A673 (cell line): Measurements from ENCODE around the gene TXLNA. TPM values are rescaled to one million over a fixed set of nuclear protein-coding genes. Genes with fewer than 3 reads are reported as not detected.
A peak's percentile ranks its signal among the peaks of the same experiment; 100 is the strongest.

Experiments used
- BruUV-seq: library from RNA; stranded (reverse); fragments of 400-500 nt; replicated peaks from 2 replicates; lab custom pipeline; 2021; lab: Mats Ljungman, UMichigan
- CTCF ChIA-PET: fragments of 300-600 bp; sonication (Branson Sonifier 250); formaldehyde crosslinking; loops from one replicate; lab custom pipeline; 2022; ENCODE audit warnings: antibody characterized with exemption; lab: Charles Lee
- POLR2A ChIA-PET: fragments of 300-600 bp; sonication (Branson Sonifier 250); formaldehyde crosslinking; loops from one replicate; lab custom pipeline; 2022; ENCODE audit warnings: antibody characterized with exemption; ENCODE audit not compliant: low non-redundant PET; lab: Charles Lee
- DNase-seq: peaks from one replicate; pipeline ENCODE4 v3.0.0-alpha.2; 2015; ENCODE audit warnings: low spot score
- H3K27ac ChIP-seq: fragments of 200-600 bp; sonication (generic); 2 replicates; pipeline ENCODE4 v1.5.1; 2016; ENCODE audit warnings: mixed run types, low read depth, mild to moderate bottlenecking, mixed read lengths, antibody characterized with exemption, low read length; ENCODE audit not compliant: poor library complexity, severe bottlenecking
- H3K27me3 ChIP-seq: fragments of 200-600 bp; sonication (generic); replicated peaks from 2 replicates; pipeline ENCODE4 v1.6.1; 2017; ENCODE audit warnings: mixed run types, low read depth, mild to moderate bottlenecking, mixed read lengths, antibody characterized with exemption, low read length; ENCODE audit not compliant: insufficient read depth, poor library complexity
- H3K36me3 ChIP-seq: fragments of 200-600 bp; sonication (generic); 2 replicates; pipeline ENCODE4 v1.6.1; 2016; ENCODE audit warnings: mixed run types, mild to moderate bottlenecking, mixed read lengths, antibody characterized with exemption, low read length; ENCODE audit not compliant: insufficient read depth, poor library complexity, severe bottlenecking
- H3K4me1 ChIP-seq: fragments of 200-600 bp; sonication (generic); 2 replicates; pipeline ENCODE4 v1.6.1; 2017; ENCODE audit warnings: mixed run types, mild to moderate bottlenecking, mixed read lengths, antibody characterized with exemption, low read length; ENCODE audit not compliant: insufficient read depth, poor library complexity, severe bottlenecking
- H3K4me3 ChIP-seq: fragments of 200-600 bp; sonication (generic); 2 replicates; pipeline ENCODE4 v1.5.1; 2016; ENCODE audit warnings: low read depth, mixed run types, mild to moderate bottlenecking, mixed read lengths, low read length; ENCODE audit not compliant: poor library complexity, severe bottlenecking
- H3K9me3 ChIP-seq: fragments of 200-600 bp; sonication (generic); 2 replicates; pipeline ENCODE4 v1.6.1; 2016; ENCODE audit warnings: mixed run types, low read depth, mild to moderate bottlenecking, mixed read lengths, antibody characterized with exemption, low read length; ENCODE audit not compliant: poor library complexity, severe bottlenecking
- EZH2 ChIP-seq: fragments of 200-600 bp; sonication (generic); IDR thresholded peaks from 2 replicates; pipeline ENCODE4 v1.6.1; 2017; ENCODE audit warnings: borderline replicate concordance, low read depth, mild to moderate bottlenecking, mixed read lengths, antibody characterized with exemption, low read length; ENCODE audit not compliant: poor library complexity, severe bottlenecking
- intact Hi-C: fragments of 100-400 bp; cut with micrococcal nuclease; formaldehyde crosslinking; loops from one replicate; pipeline ENCODE4 v1.10.0; 2022; ENCODE audit not compliant: unreplicated experiment
- total RNA-seq: library from RNA; stranded (reverse); gene quantifications from 2 replicates; pipeline ENCODE4 v1.2.3, GENCODE V29; 2021
- TF ChIP-seq, protein P1 (sequence below): fragments of 300-800, 200-600 bp; sonication (generic); conservative IDR thresholded peaks from 2 replicates; pipeline ENCODE4 v1.5.1; 2017; ENCODE audit warnings: low read depth, mild to moderate bottlenecking, antibody characterized with exemption, low read length, moderate library complexity, mixed read lengths

Gene TXLNA
- total RNA-seq, 1 experiment from 2014 or later, result 62.7 TPM

DNA sequence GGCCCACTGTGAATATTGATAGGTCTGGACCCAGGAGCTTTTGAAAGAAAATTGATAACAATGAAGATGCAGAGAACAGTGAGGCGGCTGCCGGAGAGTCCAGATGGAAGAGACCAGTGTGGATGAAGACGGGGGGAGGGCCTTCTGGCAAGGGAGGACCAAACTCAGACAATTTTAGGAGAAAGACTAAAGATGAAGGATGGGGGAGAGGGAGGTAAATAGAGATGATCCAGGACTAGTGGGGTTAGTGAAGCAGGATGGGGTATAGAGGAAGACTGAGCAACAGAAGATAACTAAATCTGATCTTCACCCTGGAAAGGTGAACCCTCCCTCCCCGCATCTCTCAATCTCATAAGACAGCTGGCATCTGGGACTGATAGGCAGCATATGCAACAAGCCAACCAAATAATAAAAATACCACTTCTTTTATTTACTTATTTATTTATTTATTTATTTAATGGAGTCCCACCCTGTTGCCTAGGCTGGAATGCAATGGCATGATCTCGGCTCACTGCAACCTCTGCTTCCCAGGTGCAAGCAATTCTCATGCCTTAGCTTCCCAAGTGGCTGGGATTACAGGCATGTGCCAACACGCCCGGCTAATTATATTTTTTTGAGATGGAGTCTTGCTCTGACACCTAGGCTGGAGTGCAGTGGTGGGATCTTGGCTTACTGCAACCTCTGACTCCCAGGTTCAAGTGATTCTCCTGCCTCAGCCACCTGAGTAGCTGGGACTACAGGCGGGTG is 53.3 kb downstream of the TXLNA start:
- peaks cover 37% of the 10 kb centered on the region for H3K36me3 ChIP-seq
- ChIA-PET CTCF (no interaction called here), POLR2A (no interaction called here)
- H3K27ac ChIP-seq, result no peak overlapping the region
- no peak overlapping the region for H3K4me3 ChIP-seq
- H3K9me3 ChIP-seq, result no peaks in the 10 kb centered on the region
- TF ChIP-seq EZH2, result no peak
- TF ChIP-seq, protein P1, sequence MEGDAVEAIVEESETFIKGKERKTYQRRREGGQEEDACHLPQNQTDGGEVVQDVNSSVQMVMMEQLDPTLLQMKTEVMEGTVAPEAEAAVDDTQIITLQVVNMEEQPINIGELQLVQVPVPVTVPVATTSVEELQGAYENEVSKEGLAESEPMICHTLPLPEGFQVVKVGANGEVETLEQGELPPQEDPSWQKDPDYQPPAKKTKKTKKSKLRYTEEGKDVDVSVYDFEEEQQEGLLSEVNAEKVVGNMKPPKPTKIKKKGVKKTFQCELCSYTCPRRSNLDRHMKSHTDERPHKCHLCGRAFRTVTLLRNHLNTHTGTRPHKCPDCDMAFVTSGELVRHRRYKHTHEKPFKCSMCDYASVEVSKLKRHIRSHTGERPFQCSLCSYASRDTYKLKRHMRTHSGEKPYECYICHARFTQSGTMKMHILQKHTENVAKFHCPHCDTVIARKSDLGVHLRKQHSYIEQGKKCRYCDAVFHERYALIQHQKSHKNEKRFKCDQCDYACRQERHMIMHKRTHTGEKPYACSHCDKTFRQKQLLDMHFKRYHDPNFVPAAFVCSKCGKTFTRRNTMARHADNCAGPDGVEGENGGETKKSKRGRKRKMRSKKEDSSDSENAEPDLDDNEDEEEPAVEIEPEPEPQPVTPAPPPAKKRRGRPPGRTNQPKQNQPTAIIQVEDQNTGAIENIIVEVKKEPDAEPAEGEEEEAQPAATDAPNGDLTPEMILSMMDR, result no peak
- intact Hi-C loops, result no loop called here
- H3K27me3 ChIP-seq, result no peaks in the 10 kb centered on the region
- no peak for DNase-seq
- no TSS peak for BruUV-seq
- H3K4me1 ChIP-seq, result no peaks in the 10 kb centered on the region

DNA sequence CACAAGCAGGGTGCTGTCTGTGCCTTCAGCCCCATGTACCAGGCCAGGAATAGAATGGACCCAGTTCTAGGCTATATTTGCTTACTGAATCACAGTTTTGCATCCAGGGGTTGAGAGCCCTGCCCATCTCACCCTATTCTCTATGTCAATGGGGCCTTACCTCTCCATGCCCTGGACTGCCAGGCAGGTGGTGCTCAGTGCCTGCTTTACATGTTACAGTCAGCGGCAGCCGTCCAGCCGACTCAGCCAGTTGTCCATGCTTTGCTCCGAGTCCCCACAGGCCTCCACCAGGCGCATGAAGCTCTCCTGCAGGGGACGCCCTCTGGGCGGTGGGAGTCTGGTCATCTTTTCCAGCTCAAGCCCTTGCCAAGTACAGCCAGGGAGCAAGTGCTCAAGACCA is 55.3 kb downstream of the TXLNA start:
- Histone ChIP-seq H3K27ac (no peak overlapping the region), H3K9me3 (no peaks in the 10 kb centered on the region), H3K27me3 (no peaks in the 10 kb centered on the region), H3K4me1 (no peaks in the 10 kb centered on the region), H3K4me3 (no peak overlapping the region), H3K36me3 (peaks cover 20% of the 10 kb centered on the region)
- ChIA-PET CTCF (no interaction called here), POLR2A (no interaction called here)
- intact Hi-C loops, result no loop called here
- DNase-seq, result no peak
- no peak for TF ChIP-seq EZH2
- TF ChIP-seq, protein P1, result no peak
- no TSS peak for BruUV-seq

DNA sequence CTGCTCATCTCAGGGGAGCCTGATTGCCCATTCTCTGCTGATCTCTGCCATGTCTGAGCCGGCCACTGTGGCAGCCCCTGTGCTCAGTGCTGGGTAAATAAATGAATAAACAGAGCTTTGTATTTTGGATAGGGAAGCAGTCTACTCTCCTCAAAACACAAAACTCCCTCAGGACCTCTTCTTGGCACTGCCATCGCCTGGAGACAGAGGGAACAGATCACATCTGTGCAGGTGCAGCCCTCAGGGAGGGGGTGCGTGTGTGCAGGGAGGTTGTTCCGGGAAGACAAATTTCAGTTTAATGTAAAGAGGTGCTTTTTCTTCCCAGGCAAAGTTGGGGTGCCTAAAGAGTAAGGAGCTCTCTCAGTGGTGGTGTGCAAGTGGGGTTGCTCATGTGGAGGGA is 59.9 kb downstream of the TXLNA start:
- intact Hi-C loops, result no loop called here
- no peak for TF ChIP-seq EZH2
- no peak overlapping the region for H3K4me3 ChIP-seq
- H3K4me1 ChIP-seq, result no peaks in the 10 kb centered on the region
- no peaks in the 10 kb centered on the region for H3K36me3 ChIP-seq
- BruUV-seq, result no TSS peak
- ChIA-PET POLR2A (no interaction called here), CTCF (no interaction called here)
- H3K27me3 ChIP-seq, result no peaks in the 10 kb centered on the region
- no peak for DNase-seq
- no peaks in the 10 kb centered on the region for H3K9me3 ChIP-seq
- no peak overlapping the region for H3K27ac ChIP-seq

DNA sequence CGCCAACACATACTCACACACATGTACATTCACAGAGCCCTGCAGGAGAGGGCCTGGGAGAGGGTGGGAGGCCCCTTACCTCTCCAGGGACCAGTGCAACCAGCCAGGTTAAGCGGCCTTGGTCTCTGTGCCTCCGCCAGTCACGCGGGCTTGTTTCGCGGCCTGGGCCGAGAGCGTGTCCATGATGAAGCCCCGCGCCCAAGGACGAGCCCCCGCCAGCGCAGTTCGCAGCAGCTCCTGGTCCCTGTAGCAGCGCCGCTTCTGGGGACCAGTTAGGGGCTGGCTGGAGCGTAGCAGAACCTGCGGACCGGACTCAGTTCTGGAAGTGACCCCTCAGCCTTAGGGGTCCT is 60.3 kb downstream of the TXLNA start:
- Histone ChIP-seq H3K36me3 (no peaks in the 10 kb centered on the region), H3K27me3 (no peaks in the 10 kb centered on the region), H3K4me3 (peak overlapping the region; percentile 64), H3K9me3 (no peaks in the 10 kb centered on the region), H3K4me1 (no peaks in the 10 kb centered on the region), H3K27ac (no peak overlapping the region)
- CTCF ChIA-PET, result no interaction called here
- no peak for DNase-seq
- no TSS peak for BruUV-seq
- TF ChIP-seq EZH2, result no peak
- TF ChIP-seq, protein P1, result no peak
- intact Hi-C loops, result no loop called here
- POLR2A ChIA-PET, result no interaction called here
